Muscle of back (tissue), 11 donors: ENCODE measurements around the gene RADIL. TPM values are rescaled to one million over a fixed set of nuclear protein-coding genes. Genes with fewer than 3 reads are reported as not detected.

Experiments
- DNase-seq, 3 donors: peaks; one replicate each; pipeline versions ENCODE4 v3.0.0 to v3.0.0-alpha.2; 2013
- polyA plus RNA-seq, 10 donors: library from polyadenylated mRNA; unstranded; fragments of 120-200 nt; gene quantifications; one replicate each; pipeline ENCODE4 v1.2.1, GENCODE V29; 2013; ENCODE audit not compliant: insufficient read length in 10 of 10

The RADIL gene
- polyA plus RNA-seq, 10 donors = 2.9 to 6.0 (median 3.7) TPM

GRCh38 chr7:4882169-4883032 lies 1.1 kb downstream of the RADIL start:
- peak; percentile 79 to 96 (median 90) for DNase-seq

GRCh38 chr7:4880218-4880617 lies 3.3 kb downstream of the RADIL start:
- peak in 1 of 3 donors; percentile 26 for DNase-seq

- no peak for DNase-seq
Measured at GRCh38 chr7:4879396-4880081, 4.0 kb downstream of the RADIL start.

- DNase-seq = no peak
Measured at GRCh38 chr7:4878336-4879335, 4.9 kb downstream of the RADIL start.

- no peak for DNase-seq
Measured at GRCh38 chr7:4876586-4876985, 6.9 kb downstream of the RADIL start.

- DNase-seq = no peak
Measured at GRCh38 chr7:4875391-4875790, 8.1 kb downstream of the RADIL start.

- DNase-seq = no peak
Measured at GRCh38 chr7:4873071-4873944, 10.2 kb downstream of the RADIL start.

GRCh38 chr7:4871930-4872675 lies 11.4 kb downstream of the RADIL start:
- no peak for DNase-seq

- no peak for DNase-seq
Measured at GRCh38 chr7:4871056-4871680, 12.3 kb downstream of the RADIL start.

- no peak for DNase-seq
Measured at GRCh38 chr7:4868493-4868892, 15.0 kb downstream of the RADIL start.

GRCh38 chr7:4866528-4867496 lies 16.7 kb downstream of the RADIL start:
- DNase-seq = no peak

GRCh38 chr7:4862156-4862555 lies 21.4 kb downstream of the RADIL start:
- DNase-seq = no peak

- DNase-seq = peak in 1 of 3 donors; percentile 25
Measured at GRCh38 chr7:4861673-4862072, 21.8 kb downstream of the RADIL start, which contains the start of gene PAPOLB. Gene PAPOLB (minus strand): TSS chr7:4862030. CDS start chr7:4861810, 220 bp downstream.

- DNase-seq = no peak
Measured at GRCh38 chr7:4861227-4861626, 22.3 kb downstream of the RADIL start.

GRCh38 chr7:4857189-4857588 lies 26.3 kb downstream of the RADIL start:
- DNase-seq = no peak

GRCh38 chr7:4856336-4857057 lies 27.0 kb downstream of the RADIL start:
- DNase-seq = no peak

GRCh38 chr7:4854916-4855315 lies 28.6 kb downstream of the RADIL start:
- no peak for DNase-seq
